HG02588 (cell line): ENCODE data around the gene SLC35D2.
"Not testable (repeated sequence)": the region's sequence is repeated elsewhere in the genome, so short reads cannot be mapped to it uniquely, and the experiment has no call there.

Experiments used
- ATAC-seq: cut with Tn5 transposase; IDR thresholded peaks from one replicate; pipeline ENCODE4 v1.9.1; 2021; ENCODE audit warnings: mild to moderate bottlenecking, moderate library complexity; ENCODE audit not compliant: unreplicated experiment

The SLC35D2 gene

DNA sequence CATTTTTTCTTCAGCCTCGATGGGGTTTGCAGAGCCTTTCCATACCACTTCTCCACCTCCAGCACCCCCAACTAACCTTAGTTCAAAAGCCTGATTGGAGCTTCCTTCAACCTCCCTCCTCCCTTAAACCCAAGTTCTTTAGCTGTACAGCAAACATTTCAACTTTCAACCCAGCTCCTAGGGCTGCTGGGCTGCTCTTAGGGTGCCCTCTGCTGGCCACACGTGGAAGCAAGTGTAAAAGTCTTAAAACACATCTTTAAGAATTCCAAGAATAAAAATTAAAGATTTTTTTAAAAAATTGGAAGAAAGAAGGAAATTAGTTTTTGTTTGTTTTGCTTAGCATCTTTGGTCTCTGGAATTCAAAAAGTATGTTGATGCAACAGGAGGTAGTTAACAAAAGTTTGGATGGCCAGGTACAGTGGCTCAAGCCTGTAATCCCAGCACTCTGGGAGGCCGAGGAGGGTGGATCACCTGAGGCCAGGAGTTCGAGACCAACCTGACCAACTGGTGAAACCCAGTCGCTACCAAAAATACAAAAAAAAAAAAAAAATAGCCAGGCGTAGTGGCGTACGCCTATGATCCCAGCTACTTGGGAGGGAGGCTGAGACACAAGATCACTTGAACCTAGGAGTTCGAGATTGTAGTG, 66.1 kb downstream of the SLC35D2 start:
- ATAC-seq, result no peak

- no peak for ATAC-seq
Observed at GRCh38 chr9:96309850-96310249, 73.7 kb downstream of the SLC35D2 start.

DNA sequence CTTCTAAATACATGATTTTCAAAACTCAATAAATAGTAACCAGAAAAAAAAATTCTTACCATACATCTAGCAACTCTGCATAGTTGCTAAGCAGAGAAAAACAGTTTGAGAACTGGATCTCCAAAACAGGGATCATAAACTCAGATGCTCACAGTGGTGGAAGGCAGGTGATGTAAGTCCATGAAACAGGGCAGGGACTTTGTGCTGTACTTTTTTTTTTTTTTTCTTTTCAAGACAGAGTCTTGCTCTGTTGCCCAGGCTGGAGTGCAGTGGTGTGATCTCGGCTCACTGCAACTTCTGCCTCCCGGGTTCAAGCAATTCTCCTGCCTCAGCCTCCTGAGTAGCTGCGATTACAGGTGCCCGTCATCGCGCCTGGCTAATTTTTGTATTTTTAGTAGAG, 76.6 kb downstream of the SLC35D2 start:
- ATAC-seq, result not testable (repeated sequence)

GRCh38 chr9:96305171-96305570, 78.3 kb downstream of the SLC35D2 start:
- no peak for ATAC-seq

GRCh38 chr9:96304230-96304629, 79.3 kb downstream of the SLC35D2 start:
- ATAC-seq, result no peak

DNA sequence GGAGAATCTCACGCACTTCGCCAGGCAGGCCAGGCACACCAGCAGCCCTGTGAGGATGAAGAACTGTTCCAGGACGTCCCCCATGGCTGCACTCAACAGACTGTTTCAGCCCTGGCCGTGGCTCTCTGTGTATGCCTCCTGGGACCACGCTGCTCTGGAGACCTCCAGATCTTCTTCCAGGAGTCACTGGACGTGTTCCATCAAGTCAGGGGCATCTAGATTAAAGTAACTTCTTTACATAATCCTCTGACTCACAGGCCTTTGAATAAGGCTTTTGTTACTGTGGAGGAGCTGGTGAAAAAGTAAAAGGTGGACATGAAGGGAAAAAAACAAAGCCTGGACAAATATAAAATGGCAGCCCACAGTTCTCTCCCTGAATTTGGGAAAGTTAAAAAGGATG, 81.5 kb downstream of the SLC35D2 start, which contains the start of gene HSD17B3:
TSS of gene HSD17B3 (minus strand) at position 156 of the 400 bp plus-strand sequence. CDS start at position 84, 72 bp downstream.
- no peak for ATAC-seq

GRCh38 chr9:96299823-96300222, 83.7 kb downstream of the SLC35D2 start:
- no peak for ATAC-seq

DNA sequence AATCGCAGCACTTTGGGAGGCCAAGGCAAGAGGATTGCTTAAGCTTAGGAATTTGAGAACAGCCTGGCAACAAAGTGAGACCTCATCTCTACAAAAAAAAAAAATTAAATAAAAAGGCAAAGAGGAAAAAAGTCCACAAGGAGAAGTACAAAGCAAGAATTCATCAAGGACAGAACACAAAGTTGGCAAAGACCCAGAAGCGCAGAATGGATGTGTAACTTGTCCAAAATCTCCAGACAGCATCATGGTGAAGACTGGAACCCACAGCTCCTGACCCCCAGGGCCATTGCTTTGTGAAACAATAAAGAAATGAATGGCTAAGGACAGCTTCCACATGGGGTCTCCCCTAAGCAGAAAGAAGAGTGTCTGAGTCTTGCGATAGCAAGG, 89.4 kb downstream of the SLC35D2 start:
- ATAC-seq, result no peak

- ATAC-seq, result no peak
Observed at GRCh38 chr9:96293498-96294158, 89.9 kb downstream of the SLC35D2 start.

DNA sequence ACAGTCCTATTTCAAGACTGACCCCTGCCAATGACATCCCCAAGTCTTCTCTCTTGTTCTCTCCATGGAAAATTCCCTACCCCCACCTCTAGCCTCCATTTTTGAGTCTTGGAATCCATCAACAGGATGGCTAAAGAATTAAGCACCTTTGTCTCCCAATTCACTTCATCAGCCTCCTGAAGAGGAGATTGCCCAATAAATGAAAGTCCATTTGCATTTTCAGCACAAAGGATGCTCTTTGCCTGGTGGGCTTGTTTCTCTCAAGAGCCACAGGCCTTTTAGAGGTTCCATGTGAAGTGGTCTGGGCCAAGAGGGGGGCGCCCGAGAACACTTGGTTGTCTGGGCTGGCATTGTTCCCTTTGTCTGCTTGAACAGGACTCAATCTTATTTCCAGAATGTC, 94.1 kb downstream of the SLC35D2 start:
- no peak for ATAC-seq

DNA sequence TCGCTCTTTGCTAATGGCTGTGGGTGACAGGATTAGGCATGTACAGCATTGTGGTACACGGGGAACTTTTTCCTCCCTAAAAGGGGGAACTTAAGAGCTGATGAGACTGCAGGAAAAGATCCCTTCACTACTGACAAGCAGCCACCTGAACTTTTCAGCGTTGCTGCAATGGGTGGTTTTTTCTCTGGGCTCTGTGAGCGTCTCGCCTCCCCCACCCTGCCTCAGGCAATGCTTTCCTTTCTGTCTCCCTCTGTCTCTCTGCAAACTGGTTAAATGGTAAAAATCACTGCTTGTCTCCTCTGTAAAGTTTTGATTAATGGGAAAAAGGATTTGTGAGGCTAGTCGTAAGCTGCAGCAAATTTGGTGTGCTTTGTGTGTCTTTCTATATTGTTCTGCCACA, 101.9 kb downstream of the SLC35D2 start:
- no peak for ATAC-seq

DNA sequence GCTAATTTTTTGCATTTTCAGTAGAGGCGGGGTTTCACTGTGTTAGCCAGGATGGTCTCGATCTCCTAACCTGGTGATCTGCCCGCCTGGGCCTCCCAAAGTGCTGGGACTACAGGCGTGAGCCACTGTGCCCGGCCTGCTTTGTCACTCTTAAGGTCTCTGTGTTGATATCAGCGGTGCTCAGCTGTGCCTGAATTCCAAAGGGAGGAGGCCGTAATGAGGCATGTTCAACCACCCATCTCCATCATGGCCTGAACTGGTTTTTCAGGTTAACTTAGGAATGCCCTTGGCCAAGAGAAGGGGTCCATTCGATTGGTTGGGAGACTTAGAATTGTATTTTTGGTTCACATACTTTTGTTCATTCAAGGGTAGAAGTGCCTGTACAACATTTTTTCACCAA, 103.6 kb downstream of the SLC35D2 start:
- ATAC-seq, result no peak

DNA sequence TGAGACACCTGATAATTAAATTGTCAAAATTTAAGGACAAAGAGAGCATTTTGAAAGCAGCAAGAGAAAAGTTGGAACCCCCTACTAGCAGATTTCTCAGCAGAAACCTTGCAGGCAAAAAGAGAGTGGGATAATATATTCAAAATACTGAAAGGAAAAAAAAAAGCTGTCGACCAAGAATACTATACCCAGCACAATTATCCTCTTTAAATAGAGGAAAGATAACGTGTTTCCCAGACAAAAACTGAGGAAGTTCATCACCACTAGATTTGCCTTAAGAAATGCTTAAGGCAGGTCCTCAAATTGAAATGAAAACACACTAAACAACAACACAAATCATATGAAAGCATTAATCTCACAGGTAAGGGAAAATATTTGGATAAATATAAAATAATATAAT, 108.6 kb downstream of the SLC35D2 start:
- no peak for ATAC-seq
